ENCODE measurements around the gene UCN2. TPM values are rescaled to one million over a fixed set of nuclear protein-coding genes. Genes with fewer than 3 reads are reported as not detected.

UCN2 gene
- total RNA-seq, 1 experiment from 2014 or later, result 0.49 TPM

GRCh38 chr3:48543271-48543866, 20.2 kb downstream of the UCN2 start:
- TF ChIP-seq EZH2 (IDR thresholded peaks at IDR 0.05; ENCODE audit: borderline replicate concordance, low read depth, low read length, poor library complexity, severe bottlenecking) (no peak), CTCF (conservative IDR thresholded peaks at IDR 0.05; ENCODE audit: low read depth, low read length) (no peak)
- CTCF ChIA-PET, result no interaction called here
- H3K9me3 ChIP-seq (ENCODE audit: low read depth, low read length, poor library complexity, severe bottlenecking), result no peaks in the 10 kb centered on the region
- H3K27ac ChIP-seq (ENCODE audit: low read depth, low read length, poor library complexity, severe bottlenecking), result no peak overlapping the region
- no peak overlapping the region for H3K4me3 ChIP-seq (ENCODE audit: low read depth, low read length, poor library complexity, severe bottlenecking)
- no peaks in the 10 kb centered on the region for H3K4me1 ChIP-seq (ENCODE audit: insufficient read depth, low read length, poor library complexity, severe bottlenecking)
- intact Hi-C loops (cut with micrococcal nuclease; ENCODE audit: unreplicated experiment), result loop anchor here (10.0 kb wide), 1 partner anchor 69 kb away; no protein-coding TSS in a partner anchor
- no TSS peak for BruUV-seq (replicated peaks)
- no peaks in the 10 kb centered on the region for H3K27me3 ChIP-seq (replicated peaks; ENCODE audit: insufficient read depth, low read depth, low read length, poor library complexity)
- no peak for DNase-seq (ENCODE audit: low spot score)
- no peaks in the 10 kb centered on the region for H3K36me3 ChIP-seq (ENCODE audit: insufficient read depth, low read length, poor library complexity, severe bottlenecking)
- POLR2A ChIA-PET (ENCODE audit: low non-redundant PET), result no interaction called here

GRCh38 chr3:48538451-48538850, 25.1 kb downstream of the UCN2 start:
- Histone ChIP-seq H3K27me3 (replicated peaks; ENCODE audit: insufficient read depth, low read depth, low read length, poor library complexity) (no peaks in the 10 kb centered on the region), H3K27ac (ENCODE audit: low read depth, low read length, poor library complexity, severe bottlenecking) (no peak overlapping the region), H3K9me3 (ENCODE audit: low read depth, low read length, poor library complexity, severe bottlenecking) (no peaks in the 10 kb centered on the region), H3K4me1 (ENCODE audit: insufficient read depth, low read length, poor library complexity, severe bottlenecking) (no peaks in the 10 kb centered on the region), H3K4me3 (ENCODE audit: low read depth, low read length, poor library complexity, severe bottlenecking) (no peak overlapping the region), H3K36me3 (ENCODE audit: insufficient read depth, low read length, poor library complexity, severe bottlenecking) (no peaks in the 10 kb centered on the region)
- BruUV-seq (replicated peaks), result no TSS peak
- ChIA-PET POLR2A (ENCODE audit: low non-redundant PET) (no interaction called here), CTCF (no interaction called here)
- no peak for DNase-seq (ENCODE audit: low spot score)
- intact Hi-C loops (cut with micrococcal nuclease; ENCODE audit: unreplicated experiment), result no loop called here
- TF ChIP-seq CTCF (conservative IDR thresholded peaks at IDR 0.05; ENCODE audit: low read depth, low read length) (no peak), EZH2 (IDR thresholded peaks at IDR 0.05; ENCODE audit: borderline replicate concordance, low read depth, low read length, poor library complexity, severe bottlenecking) (no peak)

GRCh38 chr3:48536785-48537184, 26.8 kb downstream of the UCN2 start:
- intact Hi-C loops (cut with micrococcal nuclease; ENCODE audit: unreplicated experiment), result no loop called here
- ChIA-PET CTCF (interaction anchor here (0.6 kb wide), 1 partner anchor 14 kb away, joined by 3 read pairs; no protein-coding TSS in a partner anchor), POLR2A (ENCODE audit: low non-redundant PET) (no interaction called here)
- Histone ChIP-seq H3K4me3 (ENCODE audit: low read depth, low read length, poor library complexity, severe bottlenecking) (no peak overlapping the region), H3K27ac (ENCODE audit: low read depth, low read length, poor library complexity, severe bottlenecking) (no peak overlapping the region), H3K27me3 (replicated peaks; ENCODE audit: insufficient read depth, low read depth, low read length, poor library complexity) (no peaks in the 10 kb centered on the region), H3K9me3 (ENCODE audit: low read depth, low read length, poor library complexity, severe bottlenecking) (no peaks in the 10 kb centered on the region), H3K4me1 (ENCODE audit: insufficient read depth, low read length, poor library complexity, severe bottlenecking) (no peaks in the 10 kb centered on the region), H3K36me3 (ENCODE audit: insufficient read depth, low read length, poor library complexity, severe bottlenecking) (no peaks in the 10 kb centered on the region)
- no peak for DNase-seq (ENCODE audit: low spot score)
- TF ChIP-seq EZH2 (IDR thresholded peaks at IDR 0.05; ENCODE audit: borderline replicate concordance, low read depth, low read length, poor library complexity, severe bottlenecking) (no peak), CTCF (conservative IDR thresholded peaks at IDR 0.05; ENCODE audit: low read depth, low read length) (no peak)
- BruUV-seq (replicated peaks), result no TSS peak
